HG02678 (cell line): ENCODE measurements around the gene PIK3R3.

Source experiments
- ATAC-seq: cut with Tn5 transposase; IDR thresholded peaks from one replicate; pipeline ENCODE4 v1.9.1; 2021; ENCODE audit warnings: mild to moderate bottlenecking, moderate library complexity; ENCODE audit not compliant: unreplicated experiment

PIK3R3 gene

GRCh38 chr1:46030876-46031660 is 101.4 kb downstream of the PIK3R3 start:
- no peak for ATAC-seq

- no peak for ATAC-seq
Observed at GRCh38 chr1:46030074-46030870, 102.2 kb downstream of the PIK3R3 start.

GRCh38 chr1:46027788-46028573 is 104.4 kb downstream of the PIK3R3 start:
- ATAC-seq, result no peak

- ATAC-seq, result no peak
Observed at GRCh38 chr1:46026531-46026930, 105.9 kb downstream of the PIK3R3 start.

GRCh38 chr1:46021046-46021996 is 111.1 kb downstream of the PIK3R3 start:
- ATAC-seq, result no peak

- no peak for ATAC-seq
Observed at GRCh38 chr1:46020010-46020409, 112.4 kb downstream of the PIK3R3 start.

GRCh38 chr1:46019348-46019747 is 113.1 kb downstream of the PIK3R3 start:
- ATAC-seq, result no peak

- no peak for ATAC-seq
Observed at GRCh38 chr1:46017876-46018503, 114.4 kb downstream of the PIK3R3 start.

GRCh38 chr1:46013581-46013980 is 118.8 kb downstream of the PIK3R3 start:
- ATAC-seq, result no peak

GRCh38 chr1:46012236-46012635 is 120.2 kb downstream of the PIK3R3 start:
- ATAC-seq, result no peak

- ATAC-seq, result no peak
Observed at GRCh38 chr1:46011121-46011695, 121.2 kb downstream of the PIK3R3 start.

- no peak for ATAC-seq
Observed at GRCh38 chr1:46010611-46011010, 121.8 kb downstream of the PIK3R3 start.

- ATAC-seq, result no peak
Observed at GRCh38 chr1:46008585-46008984, 123.8 kb downstream of the PIK3R3 start.

- ATAC-seq, result no peak
Observed at GRCh38 chr1:46005594-46005993, 126.8 kb downstream of the PIK3R3 start.

- ATAC-seq, result no peak
Observed at GRCh38 chr1:46004492-46004891, 127.9 kb downstream of the PIK3R3 start.

GRCh38 chr1:46003315-46003714 is 129.1 kb downstream of the PIK3R3 start:
- no peak for ATAC-seq

- ATAC-seq, result no peak
Observed at GRCh38 chr1:46002551-46003150, 129.8 kb downstream of the PIK3R3 start.

GRCh38 chr1:46001081-46001785 is 131.2 kb downstream of the PIK3R3 start:
- no peak for ATAC-seq
